Panc1 (cell line): ENCODE results near the gene ITGBL1. TPM values are rescaled to one million over a fixed set of nuclear protein-coding genes. Genes with fewer than 3 reads are reported as not detected.

Experiments
- ATAC-seq: fragments of 200-7000 bp; cut with Tn5 transposase; 2 replicates; pipeline ENCODE4 v1.9.1; 2020; ENCODE audit warnings: mild to moderate bottlenecking, moderate library complexity
- BruUV-seq: library from RNA; stranded (reverse); fragments of 400-500 nt; replicated peaks from 2 replicates; lab custom pipeline; 2021; lab: Mats Ljungman, UMichigan
- CTCF ChIA-PET: fragments of 300-600 bp; sonication (Branson Sonifier 250); formaldehyde crosslinking; loops from one replicate; lab custom pipeline; 2022; ENCODE audit warnings: antibody characterized with exemption; lab: Charles Lee
- POLR2A ChIA-PET: fragments of 300-600 bp; sonication (Branson Sonifier 250); formaldehyde crosslinking; loops from one replicate; lab custom pipeline; 2022; ENCODE audit warnings: antibody characterized with exemption; lab: Charles Lee
- DNase-seq: peaks from one replicate; pipeline ENCODE4 v3.0.0-alpha.2; 2010; ENCODE audit warnings: low read depth, low spot score
- H3K27ac ChIP-seq: 2 replicates; pipeline ENCODE4 v1.5.1; 2011; ENCODE audit warnings: mild to moderate bottlenecking, low read length, inconsistent platforms
- H3K27me3 ChIP-seq: fragments of 200-500 bp; sonication (Bioruptor generic); 2 replicates; pipeline ENCODE4 v1.6.0; 2014; ENCODE audit warnings: low read length, inconsistent platforms; ENCODE audit not compliant: control insufficient read depth, insufficient read depth
- H3K36me3 ChIP-seq: fragments of 200-500 bp; sonication (Bioruptor generic); 2 replicates; pipeline ENCODE4 v1.5.1; 2014; ENCODE audit warnings: inconsistent platforms, mild to moderate bottlenecking, low read length, moderate library complexity; ENCODE audit not compliant: control insufficient read depth, insufficient read depth
- H3K4me1 ChIP-seq: 2 replicates; pipeline ENCODE4 v1.5.1; 2011; ENCODE audit warnings: inconsistent platforms, mild to moderate bottlenecking, low read length, moderate library complexity; ENCODE audit not compliant: control insufficient read depth, insufficient read depth
- H3K4me3 ChIP-seq, 2 experiments: 2 replicates each; pipeline ENCODE4 v1.5.1; 2011 to 2012; ENCODE audit warnings: low read depth in 2 of 2, low read length in 2 of 2, mild to moderate bottlenecking in 2 of 2, inconsistent platforms in 1 of 2, moderate library complexity in 1 of 2
- H3K9me3 ChIP-seq: fragments of 200-500 bp; sonication (Bioruptor generic); 2 replicates; pipeline ENCODE4 v1.5.1; 2014; ENCODE audit warnings: low read depth, mild to moderate bottlenecking, inconsistent platforms, low read length, moderate library complexity; ENCODE audit not compliant: control insufficient read depth, insufficient read depth
- POLR2AphosphoS5 ChIP-seq: IDR thresholded peaks from 2 replicates; pipeline ENCODE4 v1.6.1; 2012; ENCODE audit warnings: mild to moderate bottlenecking, low read depth, low read length, moderate library complexity
- SIN3A ChIP-seq: IDR thresholded peaks from 2 replicates; pipeline ENCODE4 v1.6.1; 2012; ENCODE audit warnings: low read depth, mild to moderate bottlenecking, low read length, moderate library complexity, borderline replicate concordance; ENCODE audit not compliant: insufficient read depth
- TCF7L2 ChIP-seq: IDR thresholded peaks from 2 replicates; pipeline ENCODE4 v1.6.1; 2011; ENCODE audit warnings: mild to moderate bottlenecking, low read depth, low read length, inconsistent platforms
- in situ Hi-C: cut with HindIII; loops from 2 replicates; pipeline ENCODE4 v1.10.0; 2016; ENCODE audit warnings: low sequenced_read_pairs, low pct_unique_long_range_greater_than_20kb
- intact Hi-C: fragments of 100-400 bp; cut with micrococcal nuclease; formaldehyde crosslinking; loops from one replicate; pipeline ENCODE4 v1.10.0; 2022; ENCODE audit not compliant: unreplicated experiment
- total RNA-seq: library from RNA; stranded (reverse); gene quantifications from one replicate; pipeline ENCODE4 v1.2.1, GENCODE V29; 2021; ENCODE audit not compliant: unreplicated experiment
- TF ChIP-seq, protein P1 (sequence below): fragments of 450-650 bp; IDR thresholded peaks from 2 replicates; pipeline ENCODE4 v1.5.1; 2017; ENCODE audit warnings: mild to moderate bottlenecking
- TF ChIP-seq, protein P2 (sequence below), 2 experiments: IDR thresholded peaks; 2 replicates each; pipeline ENCODE4 v1.6.1; 2011 to 2012; ENCODE audit warnings: low read depth in 2 of 2, control low read depth in 1 of 2, low read length in 1 of 2, mild to moderate bottlenecking in 1 of 2, moderate library complexity in 1 of 2; ENCODE audit not compliant: insufficient read depth in 1 of 2

Gene ITGBL1
- total RNA-seq, 1 experiment from 2014 or later: 14.3 TPM

DNA sequence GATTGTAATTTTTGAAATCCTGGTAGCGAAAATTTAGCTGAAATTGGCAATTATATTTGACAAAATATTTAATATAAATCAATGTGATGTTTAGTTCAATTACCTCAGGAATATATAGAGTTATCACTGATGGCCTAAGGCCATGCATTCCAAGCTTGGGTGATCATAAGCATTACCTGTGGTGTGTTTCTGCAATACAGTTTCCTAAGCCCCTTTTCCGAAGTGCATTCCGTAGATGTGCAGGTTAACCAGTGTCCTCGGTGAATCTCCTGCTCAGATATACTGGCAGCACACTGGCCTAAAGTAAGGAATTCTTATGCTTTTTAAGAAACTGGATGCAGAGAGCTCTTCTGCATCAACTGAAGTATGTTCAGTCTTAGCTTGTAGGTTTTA, 35.0 kb downstream of the ITGBL1 start:
- no peak overlapping the region for H3K27ac ChIP-seq
- no peak overlapping the region for H3K4me3 ChIP-seq
- DNase-seq: no peak
- in situ Hi-C loops: no loop called here
- ChIA-PET POLR2A (no interaction called here), CTCF (no interaction called here)
- no TSS peak for BruUV-seq
- intact Hi-C loops: no loop called here
- H3K36me3 ChIP-seq: no peaks in the 10 kb centered on the region
- ATAC-seq: no peak
- no peaks in the 10 kb centered on the region for H3K9me3 ChIP-seq
- H3K4me1 ChIP-seq: no peaks in the 10 kb centered on the region; the same call in 1 of the 2 replicates
- H3K27me3 ChIP-seq: no peaks in the 10 kb centered on the region
- TF ChIP-seq, protein P1, sequence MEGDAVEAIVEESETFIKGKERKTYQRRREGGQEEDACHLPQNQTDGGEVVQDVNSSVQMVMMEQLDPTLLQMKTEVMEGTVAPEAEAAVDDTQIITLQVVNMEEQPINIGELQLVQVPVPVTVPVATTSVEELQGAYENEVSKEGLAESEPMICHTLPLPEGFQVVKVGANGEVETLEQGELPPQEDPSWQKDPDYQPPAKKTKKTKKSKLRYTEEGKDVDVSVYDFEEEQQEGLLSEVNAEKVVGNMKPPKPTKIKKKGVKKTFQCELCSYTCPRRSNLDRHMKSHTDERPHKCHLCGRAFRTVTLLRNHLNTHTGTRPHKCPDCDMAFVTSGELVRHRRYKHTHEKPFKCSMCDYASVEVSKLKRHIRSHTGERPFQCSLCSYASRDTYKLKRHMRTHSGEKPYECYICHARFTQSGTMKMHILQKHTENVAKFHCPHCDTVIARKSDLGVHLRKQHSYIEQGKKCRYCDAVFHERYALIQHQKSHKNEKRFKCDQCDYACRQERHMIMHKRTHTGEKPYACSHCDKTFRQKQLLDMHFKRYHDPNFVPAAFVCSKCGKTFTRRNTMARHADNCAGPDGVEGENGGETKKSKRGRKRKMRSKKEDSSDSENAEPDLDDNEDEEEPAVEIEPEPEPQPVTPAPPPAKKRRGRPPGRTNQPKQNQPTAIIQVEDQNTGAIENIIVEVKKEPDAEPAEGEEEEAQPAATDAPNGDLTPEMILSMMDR: no peak
- TF ChIP-seq POLR2AphosphoS5 (no peak), SIN3A (no peak), TCF7L2 (no peak)
- TF ChIP-seq, protein P2, sequence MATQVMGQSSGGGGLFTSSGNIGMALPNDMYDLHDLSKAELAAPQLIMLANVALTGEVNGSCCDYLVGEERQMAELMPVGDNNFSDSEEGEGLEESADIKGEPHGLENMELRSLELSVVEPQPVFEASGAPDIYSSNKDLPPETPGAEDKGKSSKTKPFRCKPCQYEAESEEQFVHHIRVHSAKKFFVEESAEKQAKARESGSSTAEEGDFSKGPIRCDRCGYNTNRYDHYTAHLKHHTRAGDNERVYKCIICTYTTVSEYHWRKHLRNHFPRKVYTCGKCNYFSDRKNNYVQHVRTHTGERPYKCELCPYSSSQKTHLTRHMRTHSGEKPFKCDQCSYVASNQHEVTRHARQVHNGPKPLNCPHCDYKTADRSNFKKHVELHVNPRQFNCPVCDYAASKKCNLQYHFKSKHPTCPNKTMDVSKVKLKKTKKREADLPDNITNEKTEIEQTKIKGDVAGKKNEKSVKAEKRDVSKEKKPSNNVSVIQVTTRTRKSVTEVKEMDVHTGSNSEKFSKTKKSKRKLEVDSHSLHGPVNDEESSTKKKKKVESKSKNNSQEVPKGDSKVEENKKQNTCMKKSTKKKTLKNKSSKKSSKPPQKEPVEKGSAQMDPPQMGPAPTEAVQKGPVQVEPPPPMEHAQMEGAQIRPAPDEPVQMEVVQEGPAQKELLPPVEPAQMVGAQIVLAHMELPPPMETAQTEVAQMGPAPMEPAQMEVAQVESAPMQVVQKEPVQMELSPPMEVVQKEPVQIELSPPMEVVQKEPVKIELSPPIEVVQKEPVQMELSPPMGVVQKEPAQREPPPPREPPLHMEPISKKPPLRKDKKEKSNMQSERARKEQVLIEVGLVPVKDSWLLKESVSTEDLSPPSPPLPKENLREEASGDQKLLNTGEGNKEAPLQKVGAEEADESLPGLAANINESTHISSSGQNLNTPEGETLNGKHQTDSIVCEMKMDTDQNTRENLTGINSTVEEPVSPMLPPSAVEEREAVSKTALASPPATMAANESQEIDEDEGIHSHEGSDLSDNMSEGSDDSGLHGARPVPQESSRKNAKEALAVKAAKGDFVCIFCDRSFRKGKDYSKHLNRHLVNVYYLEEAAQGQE (IDR thresholded peaks at IDR 0.05; ENCODE audit: insufficient read depth in 1 of 2, low read depth in 2 of 2, low read length in 1 of 2): no peak

DNA sequence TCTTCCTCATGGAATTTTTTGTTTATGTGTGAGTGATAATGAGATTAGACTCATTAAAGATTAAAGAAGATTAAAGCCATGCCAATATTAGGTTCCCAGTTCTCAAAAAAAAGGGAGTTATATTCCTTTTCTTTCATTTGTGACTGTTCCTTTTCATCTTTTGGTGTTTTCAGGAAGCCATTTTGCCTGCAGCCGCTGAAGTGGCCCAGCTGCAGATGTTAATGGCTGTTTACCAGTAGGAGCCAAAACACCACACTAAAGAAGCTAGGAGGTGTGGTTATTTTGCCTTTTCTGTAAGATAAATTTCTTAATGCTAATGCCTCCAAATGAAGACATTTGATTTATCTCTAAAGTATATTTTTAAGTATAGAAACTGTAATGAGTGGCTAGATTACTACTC, 36.3 kb downstream of the ITGBL1 start:
- intact Hi-C loops (no loop called here), in situ Hi-C loops (no loop called here)
- DNase-seq (no peak), ATAC-seq (no peak)
- H3K9me3 ChIP-seq: no peaks in the 10 kb centered on the region
- H3K4me3 ChIP-seq: no peak overlapping the region
- H3K4me1 ChIP-seq: no peaks in the 10 kb centered on the region; the same call in 1 of the 2 replicates
- no peaks in the 10 kb centered on the region for H3K27me3 ChIP-seq
- TF ChIP-seq TCF7L2: no peak
- TF ChIP-seq, protein P1: no peak
- no peak for TF ChIP-seq SIN3A
- TF ChIP-seq, protein P2 (IDR thresholded peaks at IDR 0.05; ENCODE audit: insufficient read depth in 1 of 2, low read depth in 2 of 2, low read length in 1 of 2): no peak
- TF ChIP-seq POLR2AphosphoS5: no peak
- no peak overlapping the region; the same call in 1 of the 2 replicates for H3K27ac ChIP-seq
- H3K36me3 ChIP-seq: no peaks in the 10 kb centered on the region
- ChIA-PET POLR2A (no interaction called here), CTCF (no interaction called here)
- no TSS peak for BruUV-seq
